HEK293 (cell line): ENCODE measurements around the gene ZNF593OS.

Source experiments
- REST ChIP-seq: fragments of 450-650 bp; formaldehyde crosslinking; IDR thresholded peaks from 2 replicates; pipeline ENCODE4 v1.5.1; 2016; ENCODE audit warnings: missing biosample characterization, missing genetic modification characterization
- ZSCAN18 ChIP-seq: fragments of 450-650 bp; formaldehyde crosslinking; IDR thresholded peaks from 2 replicates; pipeline ENCODE4 v1.5.1; 2016; ENCODE audit warnings: missing biosample characterization, missing genetic modification characterization

- TF ChIP-seq REST (tag by site-specific recombination) (no peak), ZSCAN18 (tag by site-specific recombination) (no peak)
These were observed 48.7 kb upstream of the ZNF593OS start for GRCh38 chr1:26220199-26220912.
